ENCODE data around the gene CCL21. TPM values are rescaled to one million over a fixed set of nuclear protein-coding genes. Genes with fewer than 3 reads are reported as not detected.
A peak's percentile ranks its signal among the peaks of the same experiment; 100 is the strongest.

Gene CCL21
- total and polyA plus RNA-seq, 2 of the 8 experiments (the other 6 are each of a cell fraction or from before 2014, with no cell fraction given), result not detected

DNA sequence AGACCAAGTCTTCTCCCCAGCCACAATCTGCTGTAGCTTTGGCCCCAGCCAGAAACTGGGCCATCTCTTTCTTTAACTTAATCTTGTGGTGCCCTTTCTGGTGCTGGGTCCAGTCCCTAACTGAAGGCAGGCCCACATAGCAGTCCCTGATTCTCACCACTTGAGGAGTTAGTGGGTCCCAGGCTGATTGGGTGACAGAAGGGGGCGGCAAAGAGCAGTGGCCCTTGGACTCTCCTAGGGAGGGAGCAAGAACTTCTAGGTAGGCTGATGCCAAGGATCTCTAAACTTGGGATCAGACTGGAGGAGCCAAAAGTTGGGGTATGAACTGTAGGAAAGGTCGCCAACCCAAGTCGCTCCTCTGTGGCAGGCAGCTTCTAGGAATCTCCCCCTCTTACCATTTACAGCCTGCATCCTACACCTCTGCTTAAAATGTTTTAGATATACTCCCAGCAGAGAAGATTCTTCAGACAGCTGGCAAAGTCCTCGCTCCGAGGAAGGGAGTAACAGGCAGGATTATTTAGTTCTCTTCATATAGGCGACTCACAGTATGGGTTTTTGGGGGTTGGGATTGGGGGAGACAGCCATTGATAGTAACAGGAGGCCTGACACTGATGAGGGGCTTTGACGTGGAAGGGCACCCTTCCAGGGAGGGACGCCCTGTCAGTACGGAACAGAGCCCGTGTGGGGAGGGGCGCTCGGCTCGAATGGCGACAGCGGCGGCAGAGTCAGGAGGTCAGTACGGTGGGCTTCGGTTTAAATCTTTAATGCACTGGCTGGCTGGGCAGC is 45.5 kb downstream of the CCL21 start:
- Histone ChIP-seq H2BK120ac (replicated peaks; ENCODE audit: low read depth, low read length) (no peak overlapping the region), H2AFZ (ENCODE audit: low read length) (no peak overlapping the region), H3K27ac (ENCODE audit: low read depth, low read length) (no peak overlapping the region), H2BK5ac (ENCODE audit: low read depth, low read length) (no peak overlapping the region), H3K23ac (ENCODE audit: insufficient read length) (no peak overlapping the region), H2BK20ac (ENCODE audit: low read length) (no peak overlapping the region), H4K20me1 (replicated peaks in 1 of 2; ENCODE audit: control insufficient read depth in 1 of 2, insufficient read depth in 2 of 2, low read length in 2 of 2) (peaks cover 0 to 2% of the 10 kb centered on the region in 2 experiments), H3K4me2 (ENCODE audit: insufficient read depth in 1 of 2, low read depth in 2 of 2, low read length in 2 of 2) (peak overlapping the region; percentile 85 to 98), H3K18ac (ENCODE audit: extremely low read depth, low read length) (no peak overlapping the region), H3K27me3 (replicated peaks in 1 of 4; ENCODE audit: control insufficient read depth in 3 of 4, extremely low read depth in 1 of 4, insufficient read depth in 3 of 4, low read length in 3 of 4) (peaks cover 0 to 5% (median 0%) of the 10 kb centered on the region in 4 experiments; a peak in 2 of 7 replicates), H2AK5ac (ENCODE audit: low read depth, low read length) (no peak overlapping the region), H4K8ac (ENCODE audit: extremely low read depth, insufficient read depth, low read length) (no peak overlapping the region), H3K4me1 (replicated peaks in 1 of 4; ENCODE audit: control insufficient read depth in 3 of 4, insufficient read depth in 4 of 4, low read length in 3 of 4) (peaks cover 0 to 4% (median 2%) of the 10 kb centered on the region in 4 experiments; a peak in 2 of 7 replicates), H2BK15ac (ENCODE audit: low read length) (no peak overlapping the region), H3K56ac (replicated peaks; ENCODE audit: insufficient read length, low read depth, low read length) (no peak overlapping the region), H3K4me3 (ENCODE audit: extremely low read depth in 1 of 4, insufficient read depth in 2 of 4, low read depth in 3 of 4, low read length in 4 of 4) (peak overlapping the region; percentile 59 to 81 (median 78)), H3K79me1 (ENCODE audit: low read depth, low read length) (no peaks in the 10 kb centered on the region), H4K91ac (replicated peaks; ENCODE audit: insufficient read length, low read length) (no peak overlapping the region), H3K9ac (replicated peaks in 1 of 4; ENCODE audit: extremely low read depth in 1 of 4, low read depth in 3 of 4, low read length in 3 of 4) (no peak overlapping the region; a peak in 1 of 7 replicates), H3K9me3 (ENCODE audit: insufficient read depth in 2 of 2, low read depth in 1 of 2, low read length in 1 of 2) (peaks cover 3 to 4% of the 10 kb centered on the region in 2 experiments; a peak in 1 of 4 replicates), H2BK12ac (ENCODE audit: low read depth, low read length) (no peak overlapping the region), H3K79me2 (ENCODE audit: control insufficient read depth in 1 of 2, insufficient read depth in 2 of 2, low read length in 2 of 2) (peaks cover 0 to 8% of the 10 kb centered on the region in 2 experiments; a peak in 1 of 4 replicates), H3K23me2 (ENCODE audit: low read depth, low read length) (peaks cover 9% of the 10 kb centered on the region), H3K4ac (replicated peaks; ENCODE audit: insufficient read length, low read depth, low read length) (no peak overlapping the region), H4K5ac (ENCODE audit: insufficient read length, low read depth, low read length) (no peak overlapping the region), H3K36me3 (ENCODE audit: control insufficient read depth in 2 of 4, insufficient read depth in 4 of 4, low read length in 3 of 4) (peaks cover 0 to 5% (median 0%) of the 10 kb centered on the region in 4 experiments; a peak in 3 of 8 replicates), H3K14ac (ENCODE audit: insufficient read length) (no peak overlapping the region)
- peak; percentile 85 to 94 for DNase-seq (ENCODE audit: low read depth in 1 of 2, low spot score in 2 of 2)
- ChIA-PET CTCF (ENCODE audit: partially characterized antibody) (interaction anchor here (0.6 to 15.2 kb wide), 19 partner anchors 8 to 722 kb away, joined by 3 to 277 read pairs (median 4); partner anchors contain the start of genes ARID3C, DCTN3, GALT and IL11RA), POLR2A (ENCODE audit: partially characterized antibody) (interaction anchor here (0.8 to 7.7 kb wide), 5 partner anchors 9 to 30 kb away, joined by 4 to 92 read pairs (median 8); partner anchors contain the start of genes GALT, IL11RA and SIGMAR1)
- 3% methylated on average over 18 of the region's 18 CpGs; no CpG with 5 or more reads in 1 of the 2 experiments for WGBS, 2 experiments (ENCODE audit: extremely low coverage in 1 of 2, insufficient coverage in 1 of 2, insufficient read length in 1 of 2, insufficient replicate concordance in 2 of 2, low coverage in 1 of 2, low lambda C conversion rate in 2 of 2, missing lambda C conversion rate in 1 of 2)
- FAIRE-seq, result peak; percentile 66
- TF ChIP-seq, protein P1, sequence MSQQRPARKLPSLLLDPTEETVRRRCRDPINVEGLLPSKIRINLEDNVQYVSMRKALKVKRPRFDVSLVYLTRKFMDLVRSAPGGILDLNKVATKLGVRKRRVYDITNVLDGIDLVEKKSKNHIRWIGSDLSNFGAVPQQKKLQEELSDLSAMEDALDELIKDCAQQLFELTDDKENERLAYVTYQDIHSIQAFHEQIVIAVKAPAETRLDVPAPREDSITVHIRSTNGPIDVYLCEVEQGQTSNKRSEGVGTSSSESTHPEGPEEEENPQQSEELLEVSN (IDR thresholded peaks at IDR 0.05), result no peak
- TF ChIP-seq, protein P2, sequence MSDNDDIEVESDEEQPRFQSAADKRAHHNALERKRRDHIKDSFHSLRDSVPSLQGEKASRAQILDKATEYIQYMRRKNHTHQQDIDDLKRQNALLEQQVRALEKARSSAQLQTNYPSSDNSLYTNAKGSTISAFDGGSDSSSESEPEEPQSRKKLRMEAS (IDR thresholded peaks at IDR 0.05), result no peak
- TF ChIP-seq FOSL1 (IDR thresholded peaks at IDR 0.05; ENCODE audit: insufficient read depth, low read depth, low read length) (no peak), SIN3A (conservative IDR thresholded peaks at IDR 0.05 in 1 of 2, IDR thresholded peaks at IDR 0.05 in 1 of 2; ENCODE audit: low read depth in 1 of 2, low read length in 2 of 2) (peak in 1 of 2 experiments; percentile 69; a peak in 1 of 4 replicates), SP1 (IDR thresholded peaks at IDR 0.05; ENCODE audit: low read depth, low read length) (no peak), POLR2AphosphoS5 (IDR thresholded peaks at IDR 0.05; ENCODE audit: low read depth, low read length) (no peak), TEAD4 (IDR thresholded peaks at IDR 0.05; ENCODE audit: low read depth, low read length) (peak; percentile 31), YY1 (IDR thresholded peaks at IDR 0.05; ENCODE audit: low read depth, low read length) (no peak), HDAC6 (IDR thresholded peaks at IDR 0.05; ENCODE audit: low read depth, low read length) (no peak), EP300 (IDR thresholded peaks at IDR 0.05; ENCODE audit: borderline replicate concordance in 1 of 2, low read depth in 2 of 2, low read length in 2 of 2) (no peak)

All from H1 (cell line).